Testis (tissue), 5 donors: Measurements from ENCODE around the gene PLEKHM2. TPM values are rescaled to one million over a fixed set of nuclear protein-coding genes. Genes with fewer than 3 reads are reported as not detected.

Experiments
- DNase-seq: peaks from one replicate; pipeline ENCODE4 v3.0.0-alpha.2; 2019
- H3K27ac ChIP-seq, 2 donors: fragments of 200-600 bp; sonication (generic); one replicate each; pipeline ENCODE4 v1.5.1; 2019
- H3K27me3 ChIP-seq: fragments of 200-600 bp; sonication (generic); one replicate; pipeline ENCODE4 v1.5.1; 2019
- H3K36me3 ChIP-seq: fragments of 200-600 bp; sonication (generic); one replicate; pipeline ENCODE4 v1.5.1; 2017; ENCODE audit warnings: low read depth; ENCODE audit errors: missing control alignments
- H3K4me1 ChIP-seq: fragments of 200-600 bp; sonication (generic); one replicate; pipeline ENCODE4 v1.5.1; 2019
- H3K4me3 ChIP-seq, 2 donors: fragments of 200-600 bp; sonication (generic); one replicate each; pipeline ENCODE4 v1.5.1; 2017 to 2019
- H3K9me3 ChIP-seq: fragments of 200-600 bp; sonication (generic); one replicate; pipeline ENCODE4 v1.5.1; 2017
- CTCF ChIP-seq, 3 experiments: fragments of 450-650 bp in 2 of 3; fragments of 200-600 bp in 1 of 3; sonication (generic) in 1 of 3; IDR thresholded peaks; one replicate each; pipeline ENCODE4 v1.5.1; 2016 to 2019; ENCODE audit warnings: antibody characterized with exemption in 3 of 3, mild to moderate bottlenecking in 2 of 3, moderate library complexity in 1 of 3
- POLR2A ChIP-seq: fragments of 450-650 bp; IDR thresholded peaks from one replicate; pipeline ENCODE4 v1.6.1; 2017; ENCODE audit warnings: antibody characterized with exemption, mild to moderate bottlenecking, moderate library complexity
- WGBS, 2 donors: methylation state at CpG; one replicate each; pipeline ENCODE4 v1.1.5; 2018; 5-methylcytosine and 5-hydroxymethylcytosine counted together
- intact Hi-C: fragments of 100-400 bp; cut with DNase I; formaldehyde crosslinking; loops from one replicate; pipeline ENCODE4 v1.15.1; 2023; ENCODE audit warnings: low total_unique reads
- long read RNA-seq, 2 donors: transcript quantifications; one replicate each; lab custom pipeline, GENCODE V29; 2026
- polyA plus RNA-seq: library from polyadenylated mRNA; stranded (reverse); fragments of 350-450 nt; fragmentation: Illumina TruSeq; extraction: RNeasy Lipid Tissue Mini Kit (QIAGEN cat#74804); gene quantifications from one replicate; pipeline ENCODE4 v1.2.3, GENCODE V29; 2014; ENCODE audit warnings: low read depth, low replicate concordance; ENCODE audit not compliant: insufficient read depth
- total RNA-seq, 2 donors: library from RNA; depleted of rRNA; stranded (reverse); fragments of >200 nt; gene quantifications; one replicate each; pipeline ENCODE4 v1.2.3, GENCODE V29; 2016

The PLEKHM2 gene
- total RNA-seq = 10 to 100 TPM; 61.9 to 70.2 TPM
- polyA plus RNA-seq = 98.4 TPM
- long read RNA-seq, donor 1, full-length matches to known transcripts = 5 of 29 reads
- long read RNA-seq, donor 1, partial matches to known transcripts = 24 of 29 reads
- long read RNA-seq, donor 1, other reads (novel, unspliced or antisense) = 0 of 29 reads
- long read RNA-seq, donor 2, full-length matches to known transcripts = 2 of 8 reads
- long read RNA-seq, donor 2, partial matches to known transcripts = 6 of 8 reads
- long read RNA-seq, donor 2, other reads (novel, unspliced or antisense) = 0 of 8 reads

- intact Hi-C loops = no loop called here
- Histone ChIP-seq H3K36me3 (no peaks in the 10 kb centered on the region), H3K4me3 (peak within 1 kb of the TSS; percentile 85 to 86), H3K9me3 (no peaks in the 10 kb centered on the region), H3K27me3 (no peaks in the 10 kb centered on the region), H3K4me1 (peaks cover 17% of the 10 kb centered on the region), H3K27ac (peak within 1 kb of the TSS; percentile 94 to 96)
- no peak for DNase-seq
- 0% methylated on average over 5 to 10 of the region's 52 CpGs for WGBS, 2 donors
- TF ChIP-seq CTCF (IDR thresholded peaks at IDR 0.05) (no peak), POLR2A (no peak)
These were observed at the start of gene PLEKHM2 for GRCh38 chr1:15684042-15684461. TSS of gene PLEKHM2 (plus strand) at chr1:15684320. CDS start at chr1:15684559, 239 bp downstream.

GRCh38 chr1:15636436-15636835, 47.7 kb upstream of the PLEKHM2 start:
- Histone ChIP-seq H3K27ac (no peak overlapping the region), H3K36me3 (no peaks in the 10 kb centered on the region)
- WGBS, 2 donors = 94 to 97% methylated on average over 4 of the region's 4 CpGs

GRCh38 chr1:15637826-15638225, 46.3 kb upstream of the PLEKHM2 start:
- intact Hi-C loops = no loop called here
- Histone ChIP-seq H3K27me3 (no peaks in the 10 kb centered on the region), H3K9me3 (no peaks in the 10 kb centered on the region), H3K36me3 (no peaks in the 10 kb centered on the region), H3K27ac (no peak overlapping the region), H3K4me1 (no peaks in the 10 kb centered on the region), H3K4me3 (no peak overlapping the region)
- DNase-seq = no peak
- TF ChIP-seq CTCF (IDR thresholded peaks at IDR 0.05) = no peak
- no peak for TF ChIP-seq POLR2A
- 58 to 67% methylated on average over 4 of the region's 4 CpGs for WGBS, 2 donors

More at GRCh38 chr1:15636436-15636835, 47.7 kb upstream of the PLEKHM2 start:
- no peak for TF ChIP-seq POLR2A
- TF ChIP-seq CTCF (IDR thresholded peaks at IDR 0.05) = no peak
- Histone ChIP-seq H3K27me3 (no peaks in the 10 kb centered on the region), H3K4me3 (no peak overlapping the region), H3K4me1 (no peaks in the 10 kb centered on the region), H3K9me3 (no peaks in the 10 kb centered on the region)
- intact Hi-C loops = no loop called here
- no peak for DNase-seq

GRCh38 chr1:15639262-15639661, 44.9 kb upstream of the PLEKHM2 start:
- Histone ChIP-seq H3K4me1 (no peaks in the 10 kb centered on the region), H3K36me3 (no peaks in the 10 kb centered on the region), H3K27me3 (no peaks in the 10 kb centered on the region), H3K9me3 (no peaks in the 10 kb centered on the region), H3K4me3 (no peak overlapping the region), H3K27ac (no peak overlapping the region)
- TF ChIP-seq POLR2A = no peak
- no peak for TF ChIP-seq CTCF (IDR thresholded peaks at IDR 0.05)
- DNase-seq = no peak
- intact Hi-C loops = no loop called here

- Histone ChIP-seq H3K27me3 (no peaks in the 10 kb centered on the region), H3K4me3 (no peak overlapping the region), H3K4me1 (no peaks in the 10 kb centered on the region), H3K27ac (no peak overlapping the region), H3K36me3 (no peaks in the 10 kb centered on the region), H3K9me3 (no peaks in the 10 kb centered on the region)
- WGBS, 2 donors = 91% methylated on average over 4 of the region's 4 CpGs
- DNase-seq = no peak
- TF ChIP-seq CTCF (IDR thresholded peaks at IDR 0.05) = no peak
- TF ChIP-seq POLR2A = no peak
- intact Hi-C loops = no loop called here
These were observed 44.2 kb upstream of the PLEKHM2 start for GRCh38 chr1:15639931-15640330.
